OCI-LY7 (cell line): Measurements from ENCODE around the gene OSBPL6. TPM values are rescaled to one million over a fixed set of nuclear protein-coding genes. Genes with fewer than 3 reads are reported as not detected.
"Not testable (repeated sequence)": the region's sequence is repeated elsewhere in the genome, so short reads cannot be mapped to it uniquely, and the experiment has no call there.

Experiments used
- BruUV-seq: library from RNA; stranded (reverse); fragments of 400-500 nt; replicated peaks from 2 replicates; lab custom pipeline; 2021; lab: Mats Ljungman, UMichigan
- CTCF ChIA-PET: fragments of 300-600 bp; sonication (Branson Sonifier 250); formaldehyde crosslinking; loops from one replicate; lab custom pipeline; 2022; ENCODE audit warnings: antibody characterized with exemption; ENCODE audit not compliant: unreplicated experiment; lab: Charles Lee
- POLR2A ChIA-PET: fragments of 300-600 bp; sonication (Branson Sonifier 250); formaldehyde crosslinking; loops from one replicate; lab custom pipeline; 2022; ENCODE audit warnings: antibody characterized with exemption; lab: Charles Lee
- DNase-seq: peaks from one replicate; pipeline ENCODE4 v3.0.0-alpha.2; 2015; ENCODE audit warnings: low spot score
- H2AFZ ChIP-seq: fragments of 200-600 bp; sonication (generic), shearing (Covaris generic); 2 replicates; pipeline ENCODE4 v1.6.1; 2014; ENCODE audit warnings: mild to moderate bottlenecking, antibody characterized with exemption, low read length, moderate library complexity
- H3K27ac ChIP-seq: fragments of 200-600 bp; sonication (generic); 2 replicates; pipeline ENCODE4 v1.5.1; 2014; ENCODE audit warnings: mixed run types, low read depth, mild to moderate bottlenecking, moderate library complexity, low read length, inconsistent platforms; ENCODE audit not compliant: poor library complexity, severe bottlenecking
- H3K36me3 ChIP-seq: fragments of 200-600 bp; sonication (generic); 2 replicates; pipeline ENCODE4 v1.6.1; 2014; ENCODE audit warnings: mild to moderate bottlenecking, antibody characterized with exemption, low read length, moderate library complexity, mixed read lengths; ENCODE audit not compliant: insufficient read depth
- H3K4me1 ChIP-seq: fragments of 200-600 bp; sonication (generic); 2 replicates; pipeline ENCODE4 v1.5.1; 2014; ENCODE audit warnings: mild to moderate bottlenecking, low read length; ENCODE audit not compliant: insufficient read depth, poor library complexity, severe bottlenecking
- H3K4me2 ChIP-seq: fragments of 200-600 bp; sonication (generic); 2 replicates; pipeline ENCODE4 v1.6.1; 2014; ENCODE audit warnings: mild to moderate bottlenecking, low read length
- H3K4me3 ChIP-seq: fragments of 200-600 bp; sonication (generic); 2 replicates; pipeline ENCODE4 v1.5.1; 2014; ENCODE audit warnings: mild to moderate bottlenecking, low read depth, low read length; ENCODE audit not compliant: poor library complexity, severe bottlenecking
- H3K79me2 ChIP-seq: fragments of 200-600 bp; sonication (generic); 2 replicates; pipeline ENCODE4 v1.6.1; 2016; ENCODE audit warnings: low read depth, mild to moderate bottlenecking, low read length, moderate library complexity, mixed read lengths; ENCODE audit not compliant: insufficient read depth
- H3K9me2 ChIP-seq: fragments of 200-600 bp; sonication (generic); 2 replicates; pipeline ENCODE4 v1.6.1; 2016; ENCODE audit warnings: mild to moderate bottlenecking, low read length, mixed read lengths; ENCODE audit not compliant: insufficient read depth
- H3K9me3 ChIP-seq: fragments of 200-600 bp; sonication (generic); 2 replicates; pipeline ENCODE4 v1.6.1; 2014; ENCODE audit warnings: mild to moderate bottlenecking, mixed run types, low read length, mixed read lengths
- H4K20me1 ChIP-seq: fragments of 200-600 bp; sonication (generic); 2 replicates; pipeline ENCODE4 v1.6.1; 2014; ENCODE audit warnings: mild to moderate bottlenecking, antibody characterized with exemption, low read length, moderate library complexity, mixed read lengths; ENCODE audit not compliant: insufficient read depth
- EZH2phosphoT487 ChIP-seq: fragments of 200-600 bp; sonication (generic); IDR thresholded peaks from 2 replicates; pipeline ENCODE4 v1.6.1; 2018; ENCODE audit warnings: low read depth, borderline replicate concordance, mild to moderate bottlenecking, mixed run types, antibody characterized with exemption, low read length, moderate library complexity, mixed read lengths
- intact Hi-C: fragments of 100-400 bp; cut with micrococcal nuclease; formaldehyde crosslinking; loops from one replicate; pipeline ENCODE4 v1.10.0; 2022; ENCODE audit not compliant: unreplicated experiment
- total RNA-seq, 2 experiments: library from RNA; depleted of rRNA in 1 of 2; stranded (reverse); fragments of >200 nt in 1 of 2; shearing (Covaris generic) in 1 of 2; gene quantifications; 2 replicates each; pipeline ENCODE4 v1.2.3, GENCODE V29; 2014 to 2022
- TF ChIP-seq, protein P1 (sequence below): fragments of 200-600 bp; sonication (generic); conservative IDR thresholded peaks from 2 replicates; pipeline ENCODE4 v1.5.1; 2014; ENCODE audit warnings: mild to moderate bottlenecking, antibody characterized with exemption, low read length, moderate library complexity, mixed read lengths

OSBPL6 gene
- total RNA-seq, 2 experiments from 2014 or later, result not detected

DNA sequence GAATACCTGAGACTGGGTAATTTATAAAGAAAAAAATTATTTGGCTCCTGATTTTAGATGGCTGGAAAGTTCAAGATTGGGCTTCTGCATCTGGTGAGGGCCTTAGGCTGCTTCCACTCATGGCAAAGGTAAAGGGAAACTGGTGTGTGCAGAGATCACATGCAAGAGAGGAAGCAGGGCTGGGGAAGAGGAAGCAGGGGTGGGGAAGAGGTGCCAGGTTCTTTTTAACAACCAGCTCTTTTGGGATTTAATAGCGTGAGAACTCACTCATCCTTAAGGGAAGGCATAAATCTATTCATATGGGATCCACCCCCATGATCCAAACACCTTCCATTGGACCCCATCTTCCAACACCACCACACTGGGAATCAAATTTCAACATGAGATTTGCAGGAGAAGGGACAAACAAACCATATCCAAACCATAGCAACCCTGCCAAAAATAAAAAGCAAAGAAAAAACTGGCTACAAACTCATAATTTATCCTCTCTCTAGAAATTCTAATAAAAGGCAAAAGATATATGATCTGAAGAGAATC is 226.2 kb downstream of the OSBPL6 start:
- H3K36me3 ChIP-seq, result no peaks in the 10 kb centered on the region
- no peaks in the 10 kb centered on the region for H3K79me2 ChIP-seq
- ChIA-PET POLR2A (no interaction called here), CTCF (no interaction called here)
- DNase-seq, result no peak
- H3K27ac ChIP-seq, result no peak overlapping the region
- TF ChIP-seq, protein P1, sequence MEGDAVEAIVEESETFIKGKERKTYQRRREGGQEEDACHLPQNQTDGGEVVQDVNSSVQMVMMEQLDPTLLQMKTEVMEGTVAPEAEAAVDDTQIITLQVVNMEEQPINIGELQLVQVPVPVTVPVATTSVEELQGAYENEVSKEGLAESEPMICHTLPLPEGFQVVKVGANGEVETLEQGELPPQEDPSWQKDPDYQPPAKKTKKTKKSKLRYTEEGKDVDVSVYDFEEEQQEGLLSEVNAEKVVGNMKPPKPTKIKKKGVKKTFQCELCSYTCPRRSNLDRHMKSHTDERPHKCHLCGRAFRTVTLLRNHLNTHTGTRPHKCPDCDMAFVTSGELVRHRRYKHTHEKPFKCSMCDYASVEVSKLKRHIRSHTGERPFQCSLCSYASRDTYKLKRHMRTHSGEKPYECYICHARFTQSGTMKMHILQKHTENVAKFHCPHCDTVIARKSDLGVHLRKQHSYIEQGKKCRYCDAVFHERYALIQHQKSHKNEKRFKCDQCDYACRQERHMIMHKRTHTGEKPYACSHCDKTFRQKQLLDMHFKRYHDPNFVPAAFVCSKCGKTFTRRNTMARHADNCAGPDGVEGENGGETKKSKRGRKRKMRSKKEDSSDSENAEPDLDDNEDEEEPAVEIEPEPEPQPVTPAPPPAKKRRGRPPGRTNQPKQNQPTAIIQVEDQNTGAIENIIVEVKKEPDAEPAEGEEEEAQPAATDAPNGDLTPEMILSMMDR, result no peak
- no peak for TF ChIP-seq EZH2phosphoT487
- intact Hi-C loops, result no loop called here
- no peak overlapping the region for H3K4me3 ChIP-seq
- no peaks in the 10 kb centered on the region for H3K9me2 ChIP-seq
- H4K20me1 ChIP-seq, result no peaks in the 10 kb centered on the region
- H3K4me2 ChIP-seq, result no peak overlapping the region
- BruUV-seq, result no TSS peak
- H3K9me3 ChIP-seq, result no peaks in the 10 kb centered on the region
- H2AFZ ChIP-seq, result no peak overlapping the region
- H3K4me1 ChIP-seq, result no peaks in the 10 kb centered on the region

DNA sequence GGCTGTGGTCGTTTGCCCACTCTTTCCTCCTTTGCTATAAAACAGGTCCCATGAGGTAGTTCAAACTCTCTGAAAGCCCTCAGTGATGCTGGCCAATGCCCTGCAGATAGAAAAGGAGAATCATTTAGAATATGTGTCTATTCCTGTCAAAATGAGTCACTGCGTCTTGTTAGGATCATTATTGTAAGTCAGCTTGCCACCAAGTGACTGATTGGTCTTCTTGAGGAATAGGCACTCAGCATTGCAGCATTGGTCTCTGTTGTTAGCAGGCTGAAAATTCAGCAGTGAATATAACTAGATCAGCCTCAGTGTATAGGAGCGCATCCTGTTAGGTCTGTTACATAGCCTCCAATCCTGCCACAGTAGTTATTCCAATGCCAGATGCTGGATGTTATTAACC is 227.8 kb downstream of the OSBPL6 start:
- Histone ChIP-seq H3K4me3 (no peak overlapping the region), H3K27ac (no peak overlapping the region), H3K9me3 (no peaks in the 10 kb centered on the region), H3K79me2 (no peaks in the 10 kb centered on the region), H2AFZ (no peak overlapping the region), H3K9me2 (no peaks in the 10 kb centered on the region), H3K36me3 (no peaks in the 10 kb centered on the region), H3K4me1 (no peaks in the 10 kb centered on the region), H3K4me2 (no peak overlapping the region), H4K20me1 (no peaks in the 10 kb centered on the region)
- TF ChIP-seq, protein P1, result no peak
- no peak for TF ChIP-seq EZH2phosphoT487
- ChIA-PET POLR2A (interaction anchor here (0.5 kb wide), 1 partner anchor 650 kb away, joined by 3 read pairs; no protein-coding TSS in a partner anchor), CTCF (no interaction called here)
- BruUV-seq, result no TSS peak
- DNase-seq, result no peak
- intact Hi-C loops, result no loop called here

DNA sequence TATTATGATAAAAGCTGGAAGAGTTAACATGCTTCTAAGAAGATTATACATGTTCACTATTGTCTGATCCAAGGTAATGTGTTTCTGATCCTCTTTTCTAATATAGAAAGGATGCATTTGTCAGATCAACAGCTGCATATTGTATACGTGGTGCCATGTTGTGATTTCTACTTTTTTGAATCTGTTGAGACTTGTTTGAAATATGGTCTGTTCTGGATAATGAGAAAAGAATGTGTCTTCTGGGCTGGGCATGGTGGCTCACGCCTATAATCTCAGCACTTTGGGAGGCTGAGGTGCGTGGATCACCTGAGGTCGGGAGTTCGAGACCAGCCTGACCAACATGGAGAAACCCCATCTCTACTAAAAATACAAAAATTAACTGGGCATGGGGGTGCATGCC is 229.4 kb downstream of the OSBPL6 start:
- H3K9me2 ChIP-seq, POLR2A ChIA-PET, H2AFZ ChIP-seq, H3K36me3 ChIP-seq, DNase-seq, CTCF ChIA-PET, H3K4me3 ChIP-seq, BruUV-seq, H3K27ac ChIP-seq, H3K4me1 ChIP-seq, H3K9me3 ChIP-seq, H3K79me2 ChIP-seq, H4K20me1 ChIP-seq, H3K4me2 ChIP-seq, intact Hi-C loops: not testable (repeated sequence)
